Measurements from ENCODE around the gene FGGY.

DNA sequence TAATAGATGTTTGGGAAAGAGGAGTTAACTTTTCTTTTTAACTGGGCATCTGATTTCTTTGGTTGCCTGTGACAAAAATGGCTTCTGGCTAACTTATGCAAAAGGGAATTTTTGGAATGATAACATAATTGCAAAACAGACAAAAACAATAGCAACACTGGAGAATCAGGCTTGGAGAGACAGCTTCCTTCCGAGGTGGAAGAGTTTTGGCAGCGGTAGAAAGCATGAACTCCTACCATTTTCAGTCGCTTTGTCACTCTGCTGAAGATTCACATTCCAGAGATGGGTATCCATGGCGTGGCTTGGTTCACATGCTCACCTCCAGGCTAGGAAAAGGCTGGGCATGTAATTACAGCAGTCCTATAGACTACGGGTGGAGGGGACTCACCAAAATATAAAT, 17.2 kb upstream of the FGGY start:
- TF ChIP-seq, protein P1, sequence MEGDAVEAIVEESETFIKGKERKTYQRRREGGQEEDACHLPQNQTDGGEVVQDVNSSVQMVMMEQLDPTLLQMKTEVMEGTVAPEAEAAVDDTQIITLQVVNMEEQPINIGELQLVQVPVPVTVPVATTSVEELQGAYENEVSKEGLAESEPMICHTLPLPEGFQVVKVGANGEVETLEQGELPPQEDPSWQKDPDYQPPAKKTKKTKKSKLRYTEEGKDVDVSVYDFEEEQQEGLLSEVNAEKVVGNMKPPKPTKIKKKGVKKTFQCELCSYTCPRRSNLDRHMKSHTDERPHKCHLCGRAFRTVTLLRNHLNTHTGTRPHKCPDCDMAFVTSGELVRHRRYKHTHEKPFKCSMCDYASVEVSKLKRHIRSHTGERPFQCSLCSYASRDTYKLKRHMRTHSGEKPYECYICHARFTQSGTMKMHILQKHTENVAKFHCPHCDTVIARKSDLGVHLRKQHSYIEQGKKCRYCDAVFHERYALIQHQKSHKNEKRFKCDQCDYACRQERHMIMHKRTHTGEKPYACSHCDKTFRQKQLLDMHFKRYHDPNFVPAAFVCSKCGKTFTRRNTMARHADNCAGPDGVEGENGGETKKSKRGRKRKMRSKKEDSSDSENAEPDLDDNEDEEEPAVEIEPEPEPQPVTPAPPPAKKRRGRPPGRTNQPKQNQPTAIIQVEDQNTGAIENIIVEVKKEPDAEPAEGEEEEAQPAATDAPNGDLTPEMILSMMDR (IDR thresholded peaks at IDR 0.05; ENCODE audit: borderline replicate concordance, extremely low read depth, low read length, poor library complexity, severe bottlenecking), result no peak
- TF ChIP-seq EZH2 (IDR thresholded peaks at IDR 0.05; ENCODE audit: borderline replicate concordance, low read depth, low read length, severe bottlenecking), result no peak

Measured in DND-41 (cell line).